Transverse colon (tissue), 4 donors: Measurements from ENCODE around the gene BACH1.
"Not testable (repeated sequence)": the region's sequence is repeated elsewhere in the genome, so short reads cannot be mapped to it uniquely, and the experiment has no call there.

Experiments used
- EP300 ChIP-seq: sonication (generic); formaldehyde crosslinking; IDR thresholded peaks from one replicate; pipeline ENCODE4 v1.6.1; 2017; ENCODE audit warnings: antibody characterized with exemption, low read depth
- POLR2A ChIP-seq: fragments of 450-650 bp; IDR thresholded peaks from one replicate; pipeline ENCODE4 v1.6.1; 2016; ENCODE audit warnings: antibody characterized with exemption, mild to moderate bottlenecking, moderate library complexity
- POLR2AphosphoS5 ChIP-seq, 3 donors: sonication (generic); formaldehyde crosslinking; IDR thresholded peaks; one replicate each; pipeline ENCODE4 v1.6.1; 2016; ENCODE audit warnings: antibody characterized with exemption in 3 of 3
- TF ChIP-seq, protein P1 (sequence below), 5 experiments: fragments of 200-600 bp in 3 of 5; fragments of 450-650 bp in 2 of 5; sonication (generic) in 3 of 5; IDR thresholded peaks; 1 replicate in 2 of 5; 2 replicates in 3 of 5; pipeline ENCODE4 v1.5.1; 2016 to 2017; ENCODE audit warnings: antibody characterized with exemption in 5 of 5, inconsistent platforms in 3 of 5, mild to moderate bottlenecking in 2 of 5, moderate library complexity in 1 of 5

- not testable (repeated sequence) for TF ChIP-seq POLR2A; POLR2AphosphoS5 (IDR thresholded peaks at IDR 0.05); EP300
- TF ChIP-seq, protein P1, sequence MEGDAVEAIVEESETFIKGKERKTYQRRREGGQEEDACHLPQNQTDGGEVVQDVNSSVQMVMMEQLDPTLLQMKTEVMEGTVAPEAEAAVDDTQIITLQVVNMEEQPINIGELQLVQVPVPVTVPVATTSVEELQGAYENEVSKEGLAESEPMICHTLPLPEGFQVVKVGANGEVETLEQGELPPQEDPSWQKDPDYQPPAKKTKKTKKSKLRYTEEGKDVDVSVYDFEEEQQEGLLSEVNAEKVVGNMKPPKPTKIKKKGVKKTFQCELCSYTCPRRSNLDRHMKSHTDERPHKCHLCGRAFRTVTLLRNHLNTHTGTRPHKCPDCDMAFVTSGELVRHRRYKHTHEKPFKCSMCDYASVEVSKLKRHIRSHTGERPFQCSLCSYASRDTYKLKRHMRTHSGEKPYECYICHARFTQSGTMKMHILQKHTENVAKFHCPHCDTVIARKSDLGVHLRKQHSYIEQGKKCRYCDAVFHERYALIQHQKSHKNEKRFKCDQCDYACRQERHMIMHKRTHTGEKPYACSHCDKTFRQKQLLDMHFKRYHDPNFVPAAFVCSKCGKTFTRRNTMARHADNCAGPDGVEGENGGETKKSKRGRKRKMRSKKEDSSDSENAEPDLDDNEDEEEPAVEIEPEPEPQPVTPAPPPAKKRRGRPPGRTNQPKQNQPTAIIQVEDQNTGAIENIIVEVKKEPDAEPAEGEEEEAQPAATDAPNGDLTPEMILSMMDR (IDR thresholded peaks at IDR 0.05), result not testable (repeated sequence)
Measured at GRCh38 chr21:29253861-29254260, 44.9 kb upstream of the BACH1 start.
